K562 (cell line): ENCODE measurements around the gene ATOH8. TPM values are rescaled to one million over a fixed set of nuclear protein-coding genes. Genes with fewer than 3 reads are reported as not detected.

ENCODE experiments used
- ATAC-seq: fragments of 200-7000 bp; cut with Tn5 transposase; 3 replicates; pipeline ENCODE4 v1.9.1; 2020; ENCODE audit warnings: moderate library complexity
- BruUV-seq: library from RNA; stranded (reverse); fragments of 400-500 nt; replicated peaks from 2 replicates; lab custom pipeline; 2021; lab: Mats Ljungman, UMichigan
- CTCF ChIA-PET: fragments of 300-600 bp; formaldehyde crosslinking; extraction: SDS; loops from one replicate; lab custom pipeline; 2021; ENCODE audit warnings: low intra/inter-chr PET ratio; lab: Yijun Ruan, JAX
- POLR2A ChIA-PET: fragments of 300-600, 350-650 bp; sonication (Branson Sonifier 250); formaldehyde crosslinking; extraction: SDS; loops from one replicate; lab custom pipeline; 2021; ENCODE audit warnings: antibody characterized with exemption, inconsistent platforms; lab: Yijun Ruan, JAX
- DNase-seq, 4 experiments: peaks; one replicate each; pipeline versions ENCODE4 v3.0.0 to v3.0.0-alpha.2; 2011 to 2018; ENCODE audit warnings: low spot score in 3 of 4, mixed read lengths in 3 of 4; ENCODE audit errors: extremely low read depth in 1 of 4
- FAIRE-seq: peaks from 2 replicates; lab custom pipeline; 2011; peaks lifted over from hg19 to GRCh38; lab: Jason Lieb, UNC
- H2AFZ ChIP-seq: 2 replicates; pipeline ENCODE4 v1.6.0; 2011; ENCODE audit warnings: low read depth, low read length, control low read depth, inconsistent platforms
- H3K27ac ChIP-seq: fragments of 200-600 bp; 3 replicates; pipeline ENCODE4 v1.8.0; 2011; ENCODE audit warnings: low read depth, mild to moderate bottlenecking, control low read depth, inconsistent platforms, low read length, moderate library complexity, mixed read lengths; ENCODE audit errors: extremely low read depth
- H3K27me3 ChIP-seq, 2 experiments: fragments of 300-600 bp in 1 of 2; 2 replicates in 1 of 2; 3 replicates in 1 of 2; pipeline versions ENCODE4 v1.6.0 to v1.8.0; 2011; ENCODE audit warnings: inconsistent platforms in 2 of 2, low read length in 2 of 2, mild to moderate bottlenecking in 1 of 2, mixed read lengths in 1 of 2, moderate library complexity in 1 of 2; ENCODE audit not compliant: control insufficient read depth in 2 of 2, insufficient read depth in 2 of 2
- H3K36me3 ChIP-seq: fragments of 300-600 bp; 3 replicates; pipeline ENCODE4 v1.8.0; 2011; ENCODE audit warnings: mild to moderate bottlenecking, low read length, inconsistent platforms; ENCODE audit not compliant: control insufficient read depth, insufficient read depth
- H3K4me1 ChIP-seq, 2 experiments: fragments of 200-600 bp in 1 of 2; replicated peaks in 1 of 2; 2 replicates in 1 of 2; 3 replicates in 1 of 2; pipeline versions ENCODE4 v1.5.1 to v1.8.0; 2011; ENCODE audit warnings: inconsistent platforms in 2 of 2, low read length in 2 of 2, mild to moderate bottlenecking in 1 of 2, mixed read lengths in 1 of 2, moderate library complexity in 1 of 2; ENCODE audit not compliant: control insufficient read depth in 2 of 2, insufficient read depth in 2 of 2
- H3K4me2 ChIP-seq: 2 replicates; pipeline ENCODE4 v1.6.1; 2011; ENCODE audit warnings: low read length, control low read depth, inconsistent platforms, mixed read lengths; ENCODE audit not compliant: insufficient read depth
- H3K4me3 ChIP-seq: fragments of 200-600 bp; sonication (generic), shearing (Covaris generic); 2 replicates; pipeline ENCODE4 v1.5.1; 2016; ENCODE audit warnings: control low read depth, inconsistent platforms
- H3K79me2 ChIP-seq: fragments of 200-600 bp; 3 replicates; pipeline ENCODE4 v1.8.0; 2011; ENCODE audit warnings: low read length, inconsistent platforms; ENCODE audit not compliant: control insufficient read depth, insufficient read depth
- H3K9ac ChIP-seq, 2 experiments: 2 replicates each; pipeline versions ENCODE4 v1.6.0 to v1.6.1; 2011; ENCODE audit warnings: low read depth in 2 of 2, low read length in 2 of 2, control low read depth in 1 of 2, inconsistent platforms in 1 of 2, mild to moderate bottlenecking in 1 of 2, mixed read lengths in 1 of 2; ENCODE audit not compliant: insufficient read depth in 1 of 2
- H3K9me1 ChIP-seq: one replicate; pipeline ENCODE4 v1.6.0; 2011; ENCODE audit warnings: inconsistent platforms, mild to moderate bottlenecking, low read length, moderate library complexity; ENCODE audit not compliant: control insufficient read depth, insufficient read depth
- H3K9me3 ChIP-seq: replicated peaks from 2 replicates; pipeline ENCODE4 v1.5.1; 2011; ENCODE audit warnings: low read depth, low read length, inconsistent platforms; ENCODE audit not compliant: control insufficient read depth, insufficient read depth
- H4K20me1 ChIP-seq: replicated peaks from 2 replicates; pipeline ENCODE4 v1.6.1; 2011; ENCODE audit warnings: low read length, inconsistent platforms, mixed read lengths; ENCODE audit not compliant: control insufficient read depth, insufficient read depth
- CREB1 ChIP-seq, 2 experiments: sonication (generic) in 1 of 2; formaldehyde crosslinking in 1 of 2; IDR thresholded peaks; 2 replicates each; pipeline versions ENCODE4 v1.6.1 to v1.8.0; 2012 to 2022; ENCODE audit warnings: inconsistent platforms in 1 of 2, mild to moderate bottlenecking in 1 of 2, missing genetic modification reagents in 1 of 2, moderate library complexity in 1 of 2
- FOXJ2 ChIP-seq: fragments of 200-800 bp; sonication (Bioruptor generic); IDR thresholded peaks from 2 replicates; pipeline ENCODE4 v1.6.1; 2016; ENCODE audit warnings: missing genetic modification characterization, missing compliant biosample characterization
- RUNX1 ChIP-seq: sonication (generic); IDR thresholded peaks from 2 replicates; pipeline ENCODE4 v1.6.1; 2016; ENCODE audit warnings: antibody characterized with exemption, low read depth
- ZNF124 ChIP-seq: sonication (generic); formaldehyde crosslinking; IDR thresholded peaks from 2 replicates; pipeline ENCODE4 v1.8.1; 2022; ENCODE audit warnings: missing genetic modification reagents
- ZNF175 ChIP-seq: fragments of 200-800 bp; sonication (Bioruptor generic); IDR thresholded peaks from 2 replicates; pipeline ENCODE4 v1.6.1; 2016; ENCODE audit warnings: low read depth, mild to moderate bottlenecking, missing genetic modification characterization, missing compliant biosample characterization
- WGBS: fragments of 100-300 bp; shearing (Covaris generic); methylation state at CpG from one replicate; pipeline ENCODE4 v1.1.6; 2016; ENCODE audit warnings: low coverage, mixed read lengths; ENCODE audit not compliant: insufficient coverage; ENCODE audit errors: missing lambda C conversion rate; 5-methylcytosine and 5-hydroxymethylcytosine counted together
- in situ Hi-C: fragments of 300-500 bp; cut with MboI; formaldehyde crosslinking; loops from 4 replicates; pipeline ENCODE4 v1.15.0; 2018; ENCODE audit warnings: inconsistent platforms, mixed read lengths
- intact Hi-C: fragments of 100-400 bp; cut with micrococcal nuclease; formaldehyde crosslinking; loops from 2 replicates; pipeline ENCODE4 v1.14.2; 2022
- polyA plus RNA-seq, 8 experiments: library from polyadenylated mRNA; depleted of rRNA in 4 of 8; stranded (reverse) in 5 of 8; unstranded in 3 of 8; fragments of >200 nt; fragmentation: Nextera tagmentation in 2 of 8; fragmentation: Illumina TruSeq in 1 of 8; extraction: Ambion mirVana in 2 of 8; extraction: Trizol in 1 of 8; gene quantifications; 2 replicates each; pipeline versions ENCODE4 v1.2.1 to v1.2.3, GENCODE V29; 2011 to 2014; ENCODE audit warnings: inconsistent platforms in 1 of 8, missing spikeins in 1 of 8
- total RNA-seq, 7 experiments: library from RNA; depleted of rRNA in 6 of 7; stranded (reverse); fragments of >200 nt in 6 of 7; fragmentation: Illumina TruSeq in 2 of 7; extraction: Trizol in 2 of 7; gene quantifications; 2 replicates each; pipeline versions ENCODE4 v1.2.1 to v1.2.3, GENCODE V29; 2011 to 2021; ENCODE audit warnings: low replicate concordance in 1 of 7

Gene ATOH8
- total and polyA plus RNA-seq, 9 of the 15 experiments (the other 6 are each of a cell fraction or from before 2014, with no cell fraction given): not detected

- Histone ChIP-seq H3K9ac (no peak overlapping the region; a peak in 1 of 4 replicates), H3K4me3 (no peak overlapping the region), H4K20me1 (no peaks in the 10 kb centered on the region), H3K27me3 (peaks cover 63 to 90% of the 10 kb centered on the region in 2 experiments), H3K36me3 (no peaks in the 10 kb centered on the region), H3K9me3 (no peaks in the 10 kb centered on the region), H3K27ac (no peak overlapping the region), H3K4me2 (no peak overlapping the region), H2AFZ (no peak overlapping the region), H3K79me2 (no peaks in the 10 kb centered on the region), H3K4me1 (peaks cover 0 to 2% of the 10 kb centered on the region in 2 experiments; a peak in 1 of 5 replicates), H3K9me1 (no peaks in the 10 kb centered on the region)
- no peak for FAIRE-seq
- no peak for DNase-seq
- BruUV-seq: no TSS peak
- WGBS: 2% methylated on average over 12 of the region's 12 CpGs
- ATAC-seq: no peak
- POLR2A ChIA-PET: no interaction called here
- TF ChIP-seq CREB1 (IDR thresholded peaks at IDR 0.05): no peak
- TF ChIP-seq CREB1 (CRISPR knock-in tag; IDR thresholded peaks at IDR 0.05): no peak
- TF ChIP-seq ZNF124 (CRISPR knock-in tag): no peak
- TF ChIP-seq FOXJ2: no peak
- TF ChIP-seq RUNX1: no peak
- no peak for TF ChIP-seq ZNF175
- CTCF ChIA-PET: no interaction called here
- intact Hi-C loops (no loop called here), in situ Hi-C loops (no loop called here)
Measured at GRCh38 chr2:85790499-85791188, 36.9 kb downstream of the ATOH8 start.
